Muscle of arm (tissue), 12 donors: ENCODE measurements around the gene METTL2B. TPM values are rescaled to one million over a fixed set of nuclear protein-coding genes. Genes with fewer than 3 reads are reported as not detected.
"Not testable (repeated sequence)": the region's sequence is repeated elsewhere in the genome, so short reads cannot be mapped to it uniquely, and the experiment has no call there.

Source experiments
- DNase-seq: peaks from one replicate; pipeline ENCODE4 v3.0.0-alpha.2; 2013
- polyA plus RNA-seq, 12 donors: library from polyadenylated mRNA; unstranded; fragments of 120-200 nt; gene quantifications; one replicate each; pipeline ENCODE4 v1.2.1, GENCODE V29; 2013; ENCODE audit not compliant: insufficient read length in 12 of 12

METTL2B gene
- polyA plus RNA-seq, 12 donors = 17.9 to 31.2 (median 25.2) TPM; not detected in 1

- not testable (repeated sequence) for DNase-seq
Observed at GRCh38 chr7:128523226-128523931, 46.8 kb downstream of the METTL2B start.

- not testable (repeated sequence) for DNase-seq
Observed at GRCh38 chr7:128523932-128524524, 47.5 kb downstream of the METTL2B start.

GRCh38 chr7:128525584-128525983 lies 49.0 kb downstream of the METTL2B start:
- not testable (repeated sequence) for DNase-seq

DNA sequence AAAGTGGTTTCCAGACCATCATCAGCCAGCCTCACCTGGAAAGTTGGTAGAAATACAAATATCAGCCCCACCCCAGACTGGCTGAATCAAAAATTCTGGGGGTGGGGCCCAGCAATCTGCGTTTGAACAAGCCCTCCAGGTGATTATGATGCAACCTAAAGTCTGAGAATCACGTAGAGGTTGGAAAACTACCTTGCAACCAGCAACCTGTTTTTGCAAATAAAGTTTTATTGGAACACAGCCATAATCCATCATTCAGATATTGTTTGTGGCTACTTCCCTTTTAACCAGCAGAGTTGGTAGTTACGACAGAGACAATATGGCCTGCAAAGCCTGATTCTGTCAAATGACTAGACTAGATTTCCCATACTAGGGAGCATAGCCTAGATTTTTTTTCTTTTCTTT lies 49.5 kb downstream of the METTL2B start:
- not testable (repeated sequence) for DNase-seq

DNA sequence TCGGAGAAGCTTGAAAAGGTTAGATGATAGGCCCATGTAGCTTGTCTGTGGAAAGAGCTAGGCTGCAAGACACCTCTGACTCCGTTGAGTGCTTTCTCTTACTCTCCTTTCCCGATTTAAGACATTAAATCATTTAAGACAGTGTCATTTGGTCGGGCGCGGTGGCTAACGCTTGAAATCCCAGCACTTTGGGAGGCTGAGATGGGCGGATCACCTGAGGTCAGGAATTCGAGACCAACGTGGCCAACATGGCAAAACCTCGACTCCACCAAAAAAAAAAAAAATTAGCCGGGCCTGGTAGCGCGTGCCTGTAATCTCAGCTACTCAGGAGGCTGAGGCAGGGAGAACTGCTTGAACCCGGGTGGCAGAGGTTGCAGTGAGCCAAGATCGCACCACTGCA lies 52.6 kb downstream of the METTL2B start:
- not testable (repeated sequence) for DNase-seq

GRCh38 chr7:128530121-128530854 lies 53.7 kb downstream of the METTL2B start:
- not testable (repeated sequence) for DNase-seq

- no peak for DNase-seq
Observed at GRCh38 chr7:128530855-128531104, 54.2 kb downstream of the METTL2B start.

GRCh38 chr7:128531105-128531954 lies 54.8 kb downstream of the METTL2B start:
- peak; percentile 89 for DNase-seq

- not testable (repeated sequence) for DNase-seq
Observed at GRCh38 chr7:128531955-128532478, 55.5 kb downstream of the METTL2B start.

DNA sequence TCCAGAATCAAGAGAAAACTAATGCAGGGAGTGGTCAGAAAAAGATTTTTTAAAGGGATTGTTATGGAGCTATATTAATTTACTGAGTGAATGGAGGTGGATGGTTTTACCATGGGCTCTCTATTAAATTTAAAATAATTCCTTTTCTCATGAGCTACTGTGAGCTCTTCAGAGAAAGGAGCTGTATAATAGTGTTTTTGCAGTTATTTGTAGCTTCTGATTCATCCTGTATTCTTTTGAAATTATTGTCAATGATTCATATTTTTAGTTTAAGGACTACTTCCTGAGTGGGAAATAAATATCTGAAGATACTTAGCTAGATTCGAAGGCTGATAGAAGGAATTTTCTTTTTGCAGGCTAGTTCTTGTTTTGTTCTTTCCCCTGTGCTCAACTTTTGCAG lies 56.4 kb downstream of the METTL2B start:
- DNase-seq = not testable (repeated sequence)

- DNase-seq = not testable (repeated sequence)
Observed at GRCh38 chr7:128537410-128537809, 60.9 kb downstream of the METTL2B start.

DNA sequence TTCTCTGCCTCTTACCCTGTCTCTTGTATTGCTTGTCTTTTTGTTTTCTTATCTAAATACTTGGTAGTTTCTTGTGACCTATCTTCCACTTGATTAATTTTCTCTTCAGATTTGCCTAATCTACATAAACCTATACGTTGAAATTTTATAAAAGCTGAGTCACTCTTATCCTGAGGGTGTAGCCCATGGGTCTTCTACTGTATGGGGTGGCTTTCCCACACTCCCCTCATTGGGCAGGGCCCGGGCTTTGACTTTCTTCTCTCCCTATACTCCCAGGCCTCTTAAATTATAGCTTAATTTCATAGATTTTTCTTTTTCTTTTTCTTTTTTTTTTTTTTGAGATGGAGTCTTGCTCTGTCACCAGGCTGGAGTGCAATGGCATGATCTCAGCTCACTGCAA lies 66.0 kb downstream of the METTL2B start:
- DNase-seq = not testable (repeated sequence)

DNA sequence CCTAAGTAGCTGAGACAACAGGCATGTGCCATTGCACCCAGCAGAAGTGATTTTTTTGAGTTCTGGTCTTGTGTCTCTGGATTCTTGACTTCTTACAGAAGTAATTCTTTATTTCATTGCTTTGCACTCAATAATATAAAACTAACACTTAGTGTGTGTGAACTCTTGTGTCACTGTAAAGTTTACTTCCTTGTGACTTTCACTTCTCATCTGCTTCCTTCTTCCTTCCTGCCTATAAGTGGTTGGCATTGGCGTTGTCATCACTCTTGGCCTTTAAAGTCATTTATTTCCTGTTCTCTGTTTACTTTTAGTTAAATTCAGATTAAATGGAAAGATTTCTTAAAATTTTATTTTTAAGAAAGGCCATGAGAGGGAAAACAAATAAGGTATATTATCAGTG lies 66.8 kb downstream of the METTL2B start:
- DNase-seq = not testable (repeated sequence)

DNA sequence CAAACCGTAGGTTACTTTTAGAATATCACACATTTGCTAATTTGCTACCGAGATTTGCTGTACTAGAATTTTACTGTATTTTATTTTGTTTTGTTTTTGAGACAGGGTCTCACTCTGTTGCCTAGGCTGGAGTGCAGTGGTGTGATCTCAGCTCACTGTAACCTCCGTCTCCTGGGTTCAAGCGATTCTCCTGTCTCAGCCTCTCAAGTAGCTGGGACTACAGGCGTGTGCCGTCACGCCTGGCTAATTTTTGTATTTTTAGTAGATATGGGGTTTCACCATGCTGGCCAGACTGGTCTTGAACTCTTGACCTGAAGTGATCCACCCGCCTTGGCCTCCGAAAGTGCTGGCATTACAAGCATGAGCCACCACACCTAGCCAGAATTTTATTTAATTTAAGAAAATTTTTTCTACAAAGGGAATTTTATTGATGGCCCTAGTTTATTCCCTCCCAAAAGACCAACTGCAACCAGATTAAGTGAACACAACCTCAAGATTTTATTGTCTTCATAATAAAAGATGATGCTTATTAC lies 69.8 kb downstream of the METTL2B start:
- DNase-seq = not testable (repeated sequence)

GRCh38 chr7:128550920-128551319 lies 74.4 kb downstream of the METTL2B start:
- DNase-seq = no peak

DNA sequence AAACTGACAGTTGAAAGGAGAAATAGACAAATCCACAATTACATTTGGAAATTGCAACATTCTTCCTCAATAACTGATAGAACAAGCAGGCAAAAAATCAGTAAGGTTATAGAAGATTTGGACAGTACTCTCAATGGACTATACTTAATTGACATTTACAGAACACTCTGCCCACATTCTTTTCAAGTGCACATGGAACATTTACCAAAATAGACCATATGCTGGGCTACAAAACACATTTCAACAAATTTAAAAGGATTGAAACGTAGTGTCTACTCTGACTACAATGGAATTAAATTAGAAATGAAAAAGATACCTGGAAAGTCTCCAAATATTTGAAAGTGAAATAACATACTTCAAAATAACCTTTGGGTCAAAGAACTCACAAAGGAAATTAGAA lies 77.8 kb downstream of the METTL2B start:
- not testable (repeated sequence) for DNase-seq

Other genes with a start within 250 kb of the METTL2B start
- under 1 TPM in 6 of 12 donors, not detected in 6; 0.04 to 0.88 (median 0.10) TPM for gene LEP, start 235.5 kb upstream of the METTL2B start, polyA plus RNA-seq
- gene RBM28, start 132.8 kb upstream of the METTL2B start, polyA plus RNA-seq = 10 to 100 TPM in 11 of 12 donors, not detected in 1; 30.5 to 58.7 (median 40.3) TPM
- gene PRRT4, start 115.1 kb upstream of the METTL2B start, polyA plus RNA-seq = 10 to 100 TPM in 10 of 12 donors, 1 to 10 TPM in 1, not detected in 1; 5.6 to 36.5 (median 18.3) TPM
- 10 to 100 TPM in 11 of 12 donors, not detected in 1; 16.8 to 32.6 (median 21.2) TPM for gene IMPDH1, start 66.8 kb upstream of the METTL2B start, polyA plus RNA-seq
- 10 to 100 TPM in 11 of 12 donors, not detected in 1; 11.8 to 22.3 (median 13.5) TPM for gene HILPDA, start 20.9 kb upstream of the METTL2B start, polyA plus RNA-seq
- gene GARIN1A, start 195.5 kb downstream of the METTL2B start, polyA plus RNA-seq = 1 to 10 TPM in 8 of 12 donors, under 1 TPM in 2, not detected in 2; 0.84 to 4.4 (median 2.0) TPM